ENCODE results near the gene MYO1C. TPM values are rescaled to one million over a fixed set of nuclear protein-coding genes. Genes with fewer than 3 reads are reported as not detected.
"Not testable (repeated sequence)": the region's sequence is repeated elsewhere in the genome, so short reads cannot be mapped to it uniquely, and the experiment has no call there.

MYO1C gene
- total RNA-seq, 1 donor from 2014 or later: 9.0 TPM

- FAIRE-seq (no peak), DNase-seq (ENCODE audit: low spot score in 2 of 2) (no peak)
Observed at GRCh38 chr17:1440921-1441320, 51.6 kb downstream of the MYO1C start.

DNA sequence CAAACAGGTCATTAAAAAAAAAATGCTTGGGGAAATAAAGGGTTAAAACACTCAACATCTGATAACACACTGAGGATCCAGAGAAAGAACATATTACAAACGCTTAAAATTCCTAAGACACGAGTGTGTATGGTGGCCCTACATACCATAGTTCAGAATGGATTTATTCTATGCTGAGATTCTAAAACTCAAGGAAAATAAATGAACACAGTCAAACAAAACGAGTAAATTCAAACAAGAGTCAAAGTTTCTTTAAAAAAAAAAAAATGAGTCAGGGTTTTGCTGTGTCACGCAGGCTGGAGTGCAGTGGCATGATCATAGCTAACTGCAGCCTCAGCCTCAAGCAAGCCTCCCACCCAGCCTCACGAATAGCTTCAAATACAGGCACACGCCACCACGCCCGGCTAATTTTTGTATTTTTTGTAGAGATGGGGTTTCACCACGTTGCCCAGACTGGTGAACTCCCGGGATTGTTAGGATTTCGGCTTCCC lies 53.8 kb downstream of the MYO1C start:
- DNase-seq (ENCODE audit: low spot score in 2 of 2): no peak
- FAIRE-seq: no peak

DNA sequence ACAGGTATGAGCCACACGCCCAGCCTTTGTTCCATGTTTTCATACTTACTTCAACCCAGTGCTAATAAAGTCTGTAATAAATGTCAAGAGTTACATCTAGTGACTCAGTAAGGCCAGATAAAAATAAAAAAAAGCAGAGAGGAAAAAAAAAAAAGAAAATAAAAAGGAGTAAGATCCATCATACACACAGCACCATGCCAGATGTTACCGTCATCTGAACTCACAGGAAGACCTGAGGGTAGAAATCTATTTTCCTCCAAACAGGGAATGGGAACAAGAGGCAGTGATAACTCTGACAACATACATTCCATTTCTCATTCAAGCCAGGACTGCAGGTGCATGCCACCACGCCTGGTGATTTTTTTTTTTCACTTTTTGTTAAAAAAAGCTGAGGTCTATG lies 57.2 kb downstream of the MYO1C start:
- FAIRE-seq: no peak
- DNase-seq (ENCODE audit: low spot score in 2 of 2): no peak

DNA sequence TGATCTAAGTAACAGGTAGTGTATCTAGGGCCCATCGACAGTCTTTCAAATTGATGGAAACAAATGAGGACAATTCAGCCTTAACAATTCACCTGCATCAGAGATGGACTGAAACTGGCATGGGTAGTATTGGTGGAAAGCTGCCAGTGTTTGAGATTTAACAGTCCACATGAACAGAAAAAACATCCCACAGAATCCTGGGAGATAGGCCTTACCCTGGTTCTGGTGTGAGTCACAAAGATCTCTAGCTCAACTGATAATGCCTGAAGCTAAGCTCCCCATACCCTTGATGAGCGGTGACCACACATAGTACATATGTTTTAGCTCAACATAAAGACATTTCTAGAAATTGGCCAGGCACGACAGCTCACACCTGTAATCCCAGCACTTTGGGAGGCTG lies 58.3 kb downstream of the MYO1C start:
- FAIRE-seq: no peak
- no peak for DNase-seq (ENCODE audit: low spot score in 2 of 2)

- no peak for FAIRE-seq
- DNase-seq (ENCODE audit: low spot score in 2 of 2): no peak
Observed at GRCh38 chr17:1431631-1432104, 60.8 kb downstream of the MYO1C start.

GRCh38 chr17:1423456-1424135 lies 68.9 kb downstream of the MYO1C start:
- no peak for FAIRE-seq

GRCh38 chr17:1422885-1423284 lies 69.6 kb downstream of the MYO1C start:
- DNase-seq (ENCODE audit: low spot score in 2 of 2): no peak
- FAIRE-seq: no peak

More at GRCh38 chr17:1423456-1424135, 68.9 kb downstream of the MYO1C start:
- DNase-seq (ENCODE audit: low spot score in 2 of 2): no peak

DNA sequence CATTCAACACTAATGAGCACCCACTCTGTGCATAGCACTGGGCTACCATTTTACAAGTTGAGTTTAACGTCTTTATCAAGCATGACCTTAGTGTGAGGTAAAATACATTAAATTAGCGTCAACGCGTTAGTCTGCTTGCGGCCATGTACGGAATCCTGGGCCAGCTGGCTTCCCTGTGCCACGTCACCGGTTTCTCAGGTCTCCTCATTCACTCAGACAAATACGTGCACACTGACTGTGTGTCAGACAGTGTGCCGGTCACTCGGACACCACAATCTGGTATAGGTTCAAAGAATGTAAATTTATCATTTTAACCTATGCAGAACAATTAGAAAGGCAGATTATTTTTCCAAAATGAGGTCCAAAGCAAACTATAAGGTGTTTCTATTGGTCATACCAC lies 71.0 kb downstream of the MYO1C start:
- FAIRE-seq: no peak

DNA sequence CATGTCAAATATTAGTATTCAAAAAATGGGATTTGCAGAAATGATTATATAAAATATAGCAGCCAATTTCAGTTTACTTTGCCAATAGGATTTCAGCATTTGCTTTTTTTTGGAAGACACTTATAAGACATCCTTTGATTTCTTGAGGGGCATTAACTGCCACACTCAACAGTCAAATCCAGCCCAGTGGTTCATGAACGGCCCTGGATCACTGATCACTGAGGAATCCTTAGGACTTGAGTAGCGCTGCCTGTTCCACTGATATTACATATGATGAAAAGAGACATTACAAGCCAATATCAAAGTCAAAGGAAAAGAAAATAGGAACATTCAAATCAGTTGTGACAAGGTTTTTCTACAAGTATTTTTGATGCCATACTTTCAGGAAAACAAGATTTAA lies 71.5 kb downstream of the MYO1C start:
- no peak for DNase-seq (ENCODE audit: low spot score in 2 of 2)
- no peak for FAIRE-seq

More for the DNA sequence above, 71.0 kb downstream of the MYO1C start:
- DNase-seq (ENCODE audit: low spot score in 2 of 2): no peak

GRCh38 chr17:1420163-1420562 lies 72.3 kb downstream of the MYO1C start:
- DNase-seq (ENCODE audit: low spot score in 2 of 2) (no peak), FAIRE-seq (no peak)

DNA sequence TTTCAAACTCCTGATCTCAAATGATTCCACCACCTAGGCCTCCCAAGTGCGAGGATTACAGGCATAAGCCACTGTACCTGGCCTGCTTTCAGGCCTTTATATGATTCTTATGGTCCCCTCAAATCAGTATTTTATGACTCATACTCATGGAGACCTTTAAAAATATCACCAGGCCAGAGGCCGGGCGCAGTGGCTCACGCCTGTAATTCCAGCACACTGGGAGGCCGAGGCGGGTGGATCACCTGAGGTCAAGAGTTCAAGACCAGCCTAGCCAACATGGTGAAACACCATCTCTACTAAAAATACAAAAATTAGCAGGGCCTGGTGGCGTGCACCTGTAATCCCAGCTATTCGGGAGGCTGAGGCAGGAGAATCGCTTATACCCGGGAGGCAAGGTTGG lies 74.0 kb downstream of the MYO1C start:
- FAIRE-seq; DNase-seq (ENCODE audit: low spot score in 2 of 2): not testable (repeated sequence)

GRCh38 chr17:1416414-1416813 lies 76.1 kb downstream of the MYO1C start:
- DNase-seq (ENCODE audit: low spot score in 2 of 2): no peak
- FAIRE-seq: no peak

- DNase-seq (ENCODE audit: low spot score in 2 of 2): no peak
- FAIRE-seq: no peak
Observed at GRCh38 chr17:1414634-1415033, 77.9 kb downstream of the MYO1C start.

Other genes starting within 250 kb of the MYO1C start
- not detected for gene BHLHA9, start 222.2 kb downstream of the MYO1C start, total RNA-seq
- gene TRARG1, start 213.0 kb downstream of the MYO1C start, total RNA-seq: not detected
- 597 TPM for gene YWHAE, start 92.5 kb downstream of the MYO1C start, total RNA-seq
- 164 TPM for gene CRK, start 36.5 kb downstream of the MYO1C start, total RNA-seq
- gene INPP5K, start 23.9 kb upstream of the MYO1C start, total RNA-seq: 28.5 TPM
- gene PITPNA, start 70.1 kb upstream of the MYO1C start, total RNA-seq: 18.8 TPM
- 15.5 TPM for gene SLC43A2, start 136.1 kb upstream of the MYO1C start, total RNA-seq
- gene SCARF1, start 153.0 kb upstream of the MYO1C start, total RNA-seq: 3.3 TPM
- 2.9 TPM for gene RILP, start 157.2 kb upstream of the MYO1C start, total RNA-seq
- 75.0 TPM for gene PRPF8, start 192.2 kb upstream of the MYO1C start, total RNA-seq
- 0.41 TPM for gene TLCD2, start 217.7 kb upstream of the MYO1C start, total RNA-seq
- gene WDR81, start 232.0 kb upstream of the MYO1C start, total RNA-seq: 10.2 TPM